ENCODE measurements around the gene ZCWPW1.

GRCh38 chr7:100441641-100442535, 13.4 kb upstream of the ZCWPW1 start:
- TF ChIP-seq CTCF (IDR thresholded peaks at IDR 0.05) = no peak
- no peak for TF ChIP-seq POLR2A (IDR thresholded peaks at IDR 0.05)

Measured in Peyer's patch (tissue), 4 donors.